Progenitor cell of endocrine pancreas (in vitro differentiated cells): ENCODE data around the gene CIB4. TPM values are rescaled to one million over a fixed set of nuclear protein-coding genes. Genes with fewer than 3 reads are reported as not detected.

Experiments used
- DNase-seq: peaks from one replicate; pipeline ENCODE4 v3.0.0; 2021; ENCODE audit warnings: low spot score; ENCODE audit not compliant: unreplicated experiment
- H3K27ac Mint-ChIP-seq: 2 replicates; pipeline ENCODE4 v1.8.0; 2021; ENCODE audit warnings: mild to moderate bottlenecking, moderate library complexity, mixed read lengths
- H3K27me3 Mint-ChIP-seq: 2 replicates; pipeline ENCODE4 v1.8.0; 2021; ENCODE audit warnings: mixed read lengths
- H3K36me3 Mint-ChIP-seq: 2 replicates; pipeline ENCODE4 v1.8.0; 2022; ENCODE audit warnings: mixed read lengths; ENCODE audit not compliant: insufficient read depth
- H3K4me1 Mint-ChIP-seq: 2 replicates; pipeline ENCODE4 v1.8.0; 2021; ENCODE audit warnings: low read depth, mixed read lengths
- H3K4me3 Mint-ChIP-seq: 2 replicates; pipeline ENCODE4 v1.8.0; 2021; ENCODE audit warnings: low read depth, mild to moderate bottlenecking, moderate library complexity, mixed read lengths
- H3K9me3 Mint-ChIP-seq: 2 replicates; pipeline ENCODE4 v1.8.0; 2021; ENCODE audit warnings: low read depth, mixed read lengths
- CTCF ChIP-seq: fragments of 200-600 bp; sonication (generic); IDR thresholded peaks from one replicate; pipeline ENCODE4 v1.5.0; 2021; ENCODE audit warnings: antibody characterized with exemption, mild to moderate bottlenecking; ENCODE audit not compliant: unreplicated experiment
- total RNA-seq: library from RNA; stranded (reverse); gene quantifications from 2 replicates; pipeline ENCODE4 v1.2.1, GENCODE V29; 2021

The CIB4 gene
- total RNA-seq, 1 donor from 2014 or later: not detected

GRCh38 chr2:26642429-26642828 lies 1.3 kb upstream of the CIB4 start:
- peaks cover 13% of the 10 kb centered on the region for H3K4me1 Mint-ChIP-seq
- DNase-seq: no peak
- H3K4me3 Mint-ChIP-seq: no peak overlapping the region
- no peaks in the 10 kb centered on the region for H3K9me3 Mint-ChIP-seq
- H3K27me3 Mint-ChIP-seq: peaks cover 27% of the 10 kb centered on the region
- TF ChIP-seq CTCF: no peak
- no peaks in the 10 kb centered on the region for H3K36me3 Mint-ChIP-seq
- H3K27ac Mint-ChIP-seq: no peak overlapping the region

- peaks cover 10% of the 10 kb centered on the region for H3K4me1 Mint-ChIP-seq
- no peaks in the 10 kb centered on the region for H3K36me3 Mint-ChIP-seq
- no peak for TF ChIP-seq CTCF
- H3K9me3 Mint-ChIP-seq: no peaks in the 10 kb centered on the region
- H3K27ac Mint-ChIP-seq: no peak overlapping the region
- peaks cover 12% of the 10 kb centered on the region for H3K27me3 Mint-ChIP-seq
- DNase-seq: no peak
- H3K4me3 Mint-ChIP-seq: no peak overlapping the region
Observed at GRCh38 chr2:26640331-26640745, 828 bp downstream of the CIB4 start.

- no peaks in the 10 kb centered on the region for H3K9me3 Mint-ChIP-seq
- peaks cover 10% of the 10 kb centered on the region for H3K4me1 Mint-ChIP-seq
- no peaks in the 10 kb centered on the region for H3K36me3 Mint-ChIP-seq
- H3K27me3 Mint-ChIP-seq: peaks cover 7% of the 10 kb centered on the region
- no peak for DNase-seq
- H3K27ac Mint-ChIP-seq: no peak overlapping the region
- no peak overlapping the region for H3K4me3 Mint-ChIP-seq
- no peak for TF ChIP-seq CTCF
Observed at GRCh38 chr2:26639685-26640243, 1.4 kb downstream of the CIB4 start.

- Mint-ChIP-seq H3K9me3 (no peaks in the 10 kb centered on the region), H3K27ac (no peak overlapping the region), H3K4me1 (peaks cover 14% of the 10 kb centered on the region), H3K4me3 (no peak overlapping the region), H3K27me3 (peaks cover 4% of the 10 kb centered on the region), H3K36me3 (no peaks in the 10 kb centered on the region)
- no peak for DNase-seq
- no peak for TF ChIP-seq CTCF
Observed at GRCh38 chr2:26637811-26638310, 3.3 kb downstream of the CIB4 start.

GRCh38 chr2:26636935-26637334 lies 4.2 kb downstream of the CIB4 start:
- no peaks in the 10 kb centered on the region for H3K36me3 Mint-ChIP-seq
- no peak for TF ChIP-seq CTCF
- no peak overlapping the region for H3K4me3 Mint-ChIP-seq
- no peak for DNase-seq
- peaks cover 7% of the 10 kb centered on the region for H3K27me3 Mint-ChIP-seq
- H3K9me3 Mint-ChIP-seq: no peaks in the 10 kb centered on the region
- peaks cover 18% of the 10 kb centered on the region for H3K4me1 Mint-ChIP-seq
- H3K27ac Mint-ChIP-seq: no peak overlapping the region
